Ammon's horn (tissue), 1 donor: ENCODE measurements around the gene PSEN1.

ENCODE experiments used
- DNase-seq: peaks from one replicate; pipeline ENCODE4 v3.0.0-alpha.2; 2016; ENCODE audit warnings: low spot score

PSEN1 gene

GRCh38 chr14:73253721-73254120 lies 117.4 kb downstream of the PSEN1 start:
- DNase-seq = no peak

- DNase-seq = no peak
These were observed 118.1 kb downstream of the PSEN1 start for GRCh38 chr14:73254247-73255004.

GRCh38 chr14:73255005-73255400 lies 118.7 kb downstream of the PSEN1 start:
- DNase-seq = no peak

GRCh38 chr14:73255693-73256225 lies 119.5 kb downstream of the PSEN1 start:
- no peak for DNase-seq

- DNase-seq = no peak
These were observed 121.8 kb downstream of the PSEN1 start for GRCh38 chr14:73258076-73258475.

- no peak for DNase-seq
These were observed 122.7 kb downstream of the PSEN1 start for GRCh38 chr14:73258845-73259611.

GRCh38 chr14:73259837-73260236 lies 123.5 kb downstream of the PSEN1 start:
- no peak for DNase-seq

GRCh38 chr14:73260574-73260973 lies 124.3 kb downstream of the PSEN1 start:
- no peak for DNase-seq

GRCh38 chr14:73261075-73261474 lies 124.8 kb downstream of the PSEN1 start:
- DNase-seq = no peak

GRCh38 chr14:73261520-73262426 lies 125.5 kb downstream of the PSEN1 start:
- DNase-seq = no peak

GRCh38 chr14:73262427-73263183 lies 126.3 kb downstream of the PSEN1 start:
- no peak for DNase-seq

- DNase-seq = no peak
These were observed 127.3 kb downstream of the PSEN1 start for GRCh38 chr14:73263606-73264005.

- DNase-seq = no peak
These were observed 128.0 kb downstream of the PSEN1 start for GRCh38 chr14:73264080-73264884.

GRCh38 chr14:73264885-73265720 lies 128.8 kb downstream of the PSEN1 start:
- no peak for DNase-seq

- no peak for DNase-seq
These were observed 129.4 kb downstream of the PSEN1 start for GRCh38 chr14:73265721-73266046.

- DNase-seq = no peak
These were observed 130.0 kb downstream of the PSEN1 start for GRCh38 chr14:73266317-73266716.

- DNase-seq = no peak
These were observed 131.2 kb downstream of the PSEN1 start for GRCh38 chr14:73267474-73267873.

GRCh38 chr14:73269729-73270531 lies 133.6 kb downstream of the PSEN1 start:
- DNase-seq = peak; percentile 57

- no peak for DNase-seq
These were observed 136.1 kb downstream of the PSEN1 start for GRCh38 chr14:73272393-73272792.
